ENCODE measurements around the gene HERC2.
A peak's percentile ranks its signal among the peaks of the same experiment; 100 is the strongest.

Gene HERC2

DNA sequence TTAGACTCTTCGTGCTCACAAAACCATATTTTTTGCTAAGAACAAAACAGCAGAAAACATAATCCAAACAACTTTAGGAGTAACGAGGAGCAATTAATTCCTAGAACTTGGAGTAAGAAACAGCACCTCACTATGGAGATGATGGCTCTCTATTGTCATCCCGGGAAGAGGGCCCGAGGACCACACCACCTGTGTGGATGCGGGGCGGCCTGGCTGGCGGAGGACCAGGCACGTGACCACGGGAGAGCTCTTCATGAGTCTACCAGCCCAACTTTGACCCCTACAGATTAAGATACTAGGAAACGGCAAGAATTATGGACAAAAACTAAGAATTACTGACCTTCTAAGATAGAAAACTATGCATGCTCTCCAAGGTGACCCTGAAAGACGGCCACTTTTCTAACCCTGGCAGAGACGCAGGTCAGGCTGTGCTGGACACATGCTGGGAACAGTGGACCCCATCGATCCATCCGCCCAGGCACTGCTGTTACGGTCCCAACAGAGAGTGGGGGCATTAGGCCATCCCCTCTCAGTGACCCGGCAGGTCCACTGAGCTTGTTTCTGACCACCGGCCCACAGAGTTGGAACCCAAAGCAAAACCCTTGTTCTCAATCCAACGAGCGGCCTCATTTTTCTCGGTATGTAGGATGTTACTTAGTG lies 209.7 kb downstream of the HERC2 start:
- DNase-seq (ENCODE audit: low read depth in 2 of 2) = no peak

GRCh38 chr15:28111543-28111942 lies 210.4 kb downstream of the HERC2 start:
- no peak for DNase-seq (ENCODE audit: low read depth in 2 of 2)

DNA sequence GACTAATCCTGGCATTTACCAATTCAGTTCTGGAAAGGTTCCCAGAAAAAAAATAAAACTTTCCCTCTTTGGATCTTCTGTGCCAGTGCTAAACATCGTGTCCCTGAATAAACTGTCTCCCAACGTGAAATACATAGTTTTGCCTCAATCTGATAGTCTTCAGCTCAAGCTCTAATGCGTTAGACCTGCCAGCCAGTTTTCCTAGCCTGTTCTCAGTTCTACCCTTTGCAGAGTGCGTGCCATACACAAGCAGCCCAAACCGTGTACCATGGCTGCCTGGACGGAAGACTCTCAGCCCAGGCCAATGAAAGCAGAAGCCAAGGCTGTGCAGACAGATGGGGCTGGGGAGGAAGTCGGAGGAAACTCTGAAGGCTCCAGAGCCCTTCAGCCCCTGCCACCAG lies 211.5 kb downstream of the HERC2 start:
- no peak for DNase-seq (ENCODE audit: low read depth in 2 of 2)

- DNase-seq (ENCODE audit: low read depth in 2 of 2) = no peak
Measured at GRCh38 chr15:28109626-28110455, 212.1 kb downstream of the HERC2 start.

- DNase-seq (ENCODE audit: low read depth in 2 of 2) = no peak
Measured at GRCh38 chr15:28107904-28108275, 214.1 kb downstream of the HERC2 start.

DNA sequence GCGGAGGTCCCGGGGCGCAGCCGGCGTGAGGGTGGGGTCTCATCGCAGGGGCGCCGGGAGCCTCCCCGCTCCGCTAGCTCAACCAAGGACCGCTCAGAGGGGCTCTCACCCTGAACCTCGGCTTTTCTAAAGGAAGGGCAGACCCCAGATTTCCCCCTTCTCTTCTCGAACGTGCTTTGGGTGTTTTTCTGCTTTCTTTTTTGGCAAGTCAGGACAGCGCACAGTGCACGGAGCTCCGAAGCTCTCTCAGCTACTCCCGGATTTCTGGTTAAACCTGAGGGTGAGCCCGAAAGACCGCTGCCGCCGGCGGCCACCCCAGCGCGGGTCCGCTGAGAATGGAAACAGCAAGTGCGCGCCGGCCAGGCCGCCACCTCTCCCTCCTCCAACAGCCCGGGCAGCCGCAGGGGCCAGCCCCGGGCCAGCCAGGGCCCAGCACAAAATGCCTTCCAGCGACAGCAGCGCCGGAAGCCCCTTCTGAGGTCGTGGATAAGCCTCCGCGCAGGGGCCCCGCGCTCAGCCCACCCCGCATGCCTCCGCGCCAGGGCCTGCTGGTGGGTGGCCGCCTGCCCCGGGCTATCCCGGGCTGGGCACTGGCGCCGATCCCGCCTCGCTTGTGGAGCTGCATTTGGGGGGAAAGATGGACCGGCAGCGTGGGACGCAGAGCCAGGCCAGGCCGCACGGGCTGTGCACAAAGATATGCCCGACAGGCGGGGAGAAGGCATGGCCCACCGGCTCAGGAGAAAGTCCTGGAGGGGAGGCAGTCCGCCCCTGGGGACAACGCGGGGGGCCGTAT lies 214.7 kb downstream of the HERC2 start:
- no peak for DNase-seq (ENCODE audit: low read depth in 2 of 2)

DNA sequence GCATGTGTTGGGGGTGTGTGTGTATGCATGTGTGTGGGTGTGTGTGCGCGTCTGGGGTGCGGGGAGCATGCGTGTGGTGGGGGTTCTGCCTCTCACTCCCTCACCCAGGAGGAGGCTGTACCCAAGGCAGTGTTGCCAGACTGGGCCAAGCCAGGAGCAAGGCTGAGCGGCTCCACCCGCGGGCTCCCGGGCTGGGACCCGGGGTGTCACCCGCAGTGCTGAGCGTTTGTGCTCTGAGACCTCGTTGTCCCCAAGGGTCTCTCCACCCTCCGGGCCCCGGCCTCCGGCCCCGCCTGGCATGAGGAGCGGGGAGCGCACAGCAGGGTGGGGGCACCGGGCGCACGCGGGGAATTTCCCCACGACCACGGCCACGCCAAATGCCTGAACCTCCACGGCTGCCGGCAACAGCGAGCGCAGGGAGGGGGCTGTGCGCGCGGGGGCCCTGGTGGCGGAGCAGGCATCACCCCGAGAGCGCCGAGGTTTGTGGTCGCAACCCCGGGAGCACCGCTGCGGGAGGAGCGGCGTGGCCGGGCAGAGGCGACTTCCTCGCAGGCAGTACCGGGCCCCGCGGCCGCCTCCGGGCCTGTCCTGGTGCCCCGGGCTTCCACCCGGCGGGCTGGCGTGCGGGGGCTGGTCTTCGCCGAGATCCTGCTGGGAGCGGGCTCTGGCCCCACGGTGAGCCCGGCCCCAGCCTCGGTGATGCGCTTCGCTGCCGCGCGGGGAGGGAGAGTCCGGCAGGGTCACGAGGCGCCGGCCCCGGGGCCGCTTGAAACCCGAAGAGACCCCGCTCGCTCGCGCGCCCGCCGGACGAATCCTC lies 215.5 kb downstream of the HERC2 start:
- DNase-seq (ENCODE audit: low read depth in 2 of 2) = no peak

- no peak for DNase-seq (ENCODE audit: low read depth in 2 of 2)
Measured at GRCh38 chr15:28105793-28106192, 216.2 kb downstream of the HERC2 start.

DNA sequence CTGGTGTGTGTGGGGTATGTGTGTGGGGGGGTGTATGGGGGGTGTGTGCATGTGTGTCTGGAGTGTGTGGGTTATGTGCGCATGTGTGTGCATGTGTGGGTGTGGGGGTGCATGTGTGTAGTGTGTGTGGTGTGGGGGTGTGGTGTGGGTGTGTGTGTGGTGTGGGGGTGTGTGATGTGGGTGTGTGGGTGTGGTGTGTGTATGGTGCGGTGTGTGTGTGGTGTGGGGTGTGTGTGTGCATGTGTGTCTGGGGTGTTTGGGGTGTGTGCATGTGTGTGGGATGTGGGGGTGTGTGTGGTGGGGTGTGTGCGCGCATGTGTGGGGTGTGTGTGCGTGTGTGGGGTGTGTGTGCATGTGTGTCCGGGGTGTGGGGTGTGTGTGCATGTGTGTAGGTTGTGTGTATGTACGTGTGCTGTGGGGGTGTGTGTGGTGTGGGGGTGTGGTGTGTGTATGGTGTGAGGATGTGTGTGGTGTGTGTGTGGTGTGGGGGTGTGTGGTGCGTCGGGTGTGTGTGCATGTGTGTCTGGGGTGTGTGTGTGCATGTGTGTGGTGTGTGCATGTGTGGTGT lies 216.7 kb downstream of the HERC2 start:
- DNase-seq (ENCODE audit: low read depth in 2 of 2) = no peak

DNA sequence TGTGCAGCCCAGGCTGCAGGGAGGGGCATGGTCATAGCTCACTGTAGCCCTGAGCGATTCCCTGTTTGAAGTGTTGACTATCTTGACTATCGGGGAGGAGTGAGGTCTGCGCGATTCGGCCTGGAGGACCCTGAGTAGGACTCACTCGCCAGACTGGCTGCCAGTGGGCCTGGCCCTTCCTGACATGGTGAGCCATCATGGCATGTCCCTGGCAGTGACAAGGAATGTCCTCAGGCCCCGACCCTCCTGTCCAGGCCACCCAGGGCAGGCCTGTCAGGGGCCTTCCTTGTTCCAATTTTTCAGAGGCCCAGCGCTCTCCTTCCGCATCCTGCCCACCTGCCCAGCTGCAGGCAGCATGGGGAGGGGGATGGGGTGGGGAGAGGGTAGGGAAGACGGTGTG lies 217.7 kb downstream of the HERC2 start:
- no peak for DNase-seq (ENCODE audit: low read depth in 2 of 2)

- DNase-seq (ENCODE audit: low read depth in 2 of 2) = no peak
Measured at GRCh38 chr15:28103831-28104230, 218.1 kb downstream of the HERC2 start.

DNA sequence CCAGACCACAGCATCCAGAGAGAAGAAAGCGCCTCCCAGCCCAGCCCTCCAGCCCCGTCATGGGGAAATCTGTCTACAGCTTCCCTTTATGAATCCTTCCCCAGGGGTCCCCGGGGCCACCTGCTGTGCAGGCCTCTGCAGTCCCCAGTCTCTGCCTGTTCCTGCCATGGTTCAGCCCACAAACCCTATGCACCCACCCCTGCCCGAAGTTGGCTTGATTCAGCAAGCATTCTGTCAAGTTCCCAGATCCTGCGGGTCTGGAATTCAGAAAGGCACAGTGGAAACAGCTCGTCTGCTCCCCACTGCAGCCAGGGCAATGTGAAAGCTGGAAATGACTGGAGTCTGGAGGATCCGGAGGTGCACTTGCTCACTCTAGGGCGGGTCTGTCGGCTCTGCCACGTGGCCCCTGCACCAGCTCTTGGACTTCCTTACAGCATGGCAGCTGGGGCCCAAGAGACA lies 220.0 kb downstream of the HERC2 start:
- no peak for DNase-seq (ENCODE audit: low read depth in 2 of 2)

- no peak for DNase-seq (ENCODE audit: low read depth in 2 of 2)
Measured at GRCh38 chr15:28101201-28101600, 220.8 kb downstream of the HERC2 start.

- DNase-seq (ENCODE audit: low read depth in 2 of 2) = no peak
Measured at GRCh38 chr15:28100516-28101195, 221.3 kb downstream of the HERC2 start.

DNA sequence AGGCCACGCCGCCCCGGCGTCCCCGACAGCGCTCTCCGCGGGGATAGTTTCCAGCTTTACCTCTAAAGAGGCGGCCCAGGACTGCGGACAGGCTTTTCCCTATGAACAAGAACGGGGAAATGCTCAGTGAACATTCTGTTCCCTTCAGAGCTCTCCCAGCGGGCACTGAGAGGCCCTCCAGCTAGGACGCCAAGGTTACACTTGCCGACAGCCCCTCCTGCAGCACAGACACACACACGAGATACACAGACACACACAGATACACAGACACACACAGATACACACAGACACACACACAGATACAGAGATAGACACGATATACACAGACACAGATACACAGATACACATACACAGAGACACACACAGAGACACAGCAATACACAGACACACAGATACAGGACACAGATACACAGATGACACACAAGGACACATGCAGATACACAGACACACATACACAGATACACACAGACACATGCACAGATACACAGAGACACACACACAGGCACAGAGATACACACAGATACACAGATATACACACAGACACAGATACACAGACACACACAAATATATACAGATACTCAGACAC lies 222.3 kb downstream of the HERC2 start:
- DNase-seq (ENCODE audit: low read depth in 2 of 2) = no peak

DNA sequence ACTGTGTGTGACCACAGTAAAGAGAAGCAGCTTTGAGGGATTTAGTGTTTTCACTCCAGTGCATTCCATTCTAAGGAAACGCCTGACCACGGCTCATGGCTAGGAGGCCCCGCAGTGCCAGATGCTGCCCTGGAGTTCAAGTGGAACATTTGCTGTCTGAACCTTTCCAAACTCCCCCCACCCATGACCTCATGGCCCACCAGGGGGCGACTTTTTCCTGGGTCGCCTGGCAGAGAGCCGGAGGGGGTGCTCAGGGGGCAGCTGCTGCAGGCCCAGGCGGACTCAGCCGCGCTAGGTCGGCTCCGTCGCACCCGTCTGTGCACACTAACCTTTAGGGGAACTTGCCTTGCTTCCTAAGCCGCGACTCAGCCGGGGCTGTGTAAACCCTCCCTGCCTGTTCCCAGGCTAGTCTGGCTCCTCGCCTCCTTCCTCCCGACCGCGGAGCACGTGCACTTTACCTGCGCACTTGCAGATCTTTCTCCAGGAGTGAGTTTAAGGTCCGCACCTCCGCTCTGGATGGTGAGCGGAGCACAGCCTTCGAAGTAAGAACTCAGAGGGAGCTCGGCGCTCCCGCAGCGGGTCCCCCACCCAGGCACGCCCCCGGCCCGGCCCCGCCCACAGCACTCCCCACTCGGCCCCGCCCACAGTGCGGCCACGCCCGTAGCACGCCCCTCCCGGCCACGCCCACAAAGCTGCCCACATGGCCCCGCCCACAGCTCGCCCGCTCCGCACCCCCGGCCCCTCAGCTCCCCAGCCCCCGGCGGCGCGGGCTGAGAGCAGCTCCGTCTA lies 223.0 kb downstream of the HERC2 start, which contains the start of gene OCA2:
TSS of gene OCA2 (minus strand) at position 550 of the 789 bp plus-strand sequence. CDS start 17,441 bp downstream, outside the sequence.
- peak in 1 of 2 donors; percentile 56 for DNase-seq (ENCODE audit: low read depth in 2 of 2)

- DNase-seq (ENCODE audit: low read depth in 2 of 2) = no peak
Measured at GRCh38 chr15:28098360-28098765, 223.6 kb downstream of the HERC2 start.

DNA sequence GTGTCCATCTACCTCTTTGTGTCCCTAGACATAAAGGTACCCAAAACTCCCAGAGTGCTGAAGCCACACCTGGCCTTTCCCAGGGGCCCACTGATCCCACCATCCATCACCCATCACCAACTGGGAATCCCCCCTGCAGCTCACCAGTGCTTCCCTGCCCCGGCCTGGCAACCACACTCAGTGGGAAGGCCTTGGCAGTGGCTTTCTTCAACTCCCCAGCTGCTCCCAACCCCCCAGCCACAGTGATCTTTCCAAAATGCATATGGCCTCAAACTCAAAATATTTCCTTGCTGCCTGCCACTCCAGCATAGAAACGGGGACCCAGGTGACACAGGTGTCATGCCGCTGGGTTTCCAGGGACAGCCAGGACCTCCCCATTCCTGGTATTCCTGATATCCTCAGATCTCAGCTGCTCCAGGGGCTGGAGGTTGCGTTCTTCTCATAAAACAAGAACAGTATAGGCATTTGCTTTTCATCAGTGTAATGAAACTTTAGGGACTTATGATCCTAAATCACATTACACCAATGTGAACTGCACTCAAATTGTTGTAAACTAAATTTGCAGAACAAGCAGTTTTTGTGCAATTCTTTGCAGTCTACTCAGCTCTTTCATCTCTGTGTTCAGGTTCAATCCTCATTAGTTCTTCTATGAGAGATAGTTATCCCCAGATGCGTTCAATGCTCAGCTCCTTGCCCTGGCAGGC lies 224.2 kb downstream of the HERC2 start:
- no peak for DNase-seq (ENCODE audit: low read depth in 2 of 2)

Measured in stimulated activated CD8-positive, alpha-beta memory T cell treated with anti-CD3 and anti-CD28 coated beads, Interleukin-7, amount 100 ng/mL, for 1 hour (primary cell).